CD14-positive monocyte (primary cell): ENCODE data around the gene TERT. TPM values are rescaled to one million over a fixed set of nuclear protein-coding genes. Genes with fewer than 3 reads are reported as not detected.
"Not testable (repeated sequence)": the region's sequence is repeated elsewhere in the genome, so short reads cannot be mapped to it uniquely, and the experiment has no call there.

ENCODE experiments used
- DNase-seq, 3 donors: peaks; one replicate each; pipeline ENCODE4 v3.0.0-alpha.2; 2011 to 2022
- H2AFZ ChIP-seq: 2 replicates; pipeline ENCODE4 v1.6.0; 2012; ENCODE audit warnings: mild to moderate bottlenecking, low read depth, low read length, inconsistent platforms; ENCODE audit not compliant: insufficient read depth, poor library complexity, severe bottlenecking
- H3K27ac ChIP-seq, 2 donors: 1 replicate in 1 of 2; 2 replicates in 1 of 2; pipeline ENCODE4 v1.5.1; 2012 to 2013; ENCODE audit warnings: low read length in 2 of 2, control low read depth in 1 of 2, inconsistent platforms in 1 of 2, low read depth in 1 of 2, mild to moderate bottlenecking in 1 of 2
- H3K27me3 ChIP-seq, 2 donors: one replicate each; pipeline versions ENCODE4 v1.6.0 to v1.6.1; 2011 to 2013; ENCODE audit warnings: low read length in 2 of 2; ENCODE audit not compliant: control insufficient read depth in 2 of 2, insufficient read depth in 2 of 2
- H3K36me3 ChIP-seq, 2 donors: replicated peaks in 1 of 2; 1 replicate in 1 of 2; 2 replicates in 1 of 2; pipeline versions ENCODE4 v1.5.1 to v1.6.1; 2012 to 2013; ENCODE audit warnings: low read length in 2 of 2, control low read depth in 1 of 2, inconsistent platforms in 1 of 2, mild to moderate bottlenecking in 1 of 2; ENCODE audit not compliant: insufficient read depth in 2 of 2, control insufficient read depth in 1 of 2
- H3K4me1 ChIP-seq, 2 donors: 1 replicate in 1 of 2; 2 replicates in 1 of 2; pipeline versions ENCODE4 v1.5.1 to v1.6.1; 2012 to 2013; ENCODE audit warnings: low read length in 2 of 2, control low read depth in 1 of 2, inconsistent platforms in 1 of 2, mild to moderate bottlenecking in 1 of 2, moderate library complexity in 1 of 2; ENCODE audit not compliant: insufficient read depth in 2 of 2, control insufficient read depth in 1 of 2
- H3K4me2 ChIP-seq: replicated peaks from 2 replicates; pipeline ENCODE3; 2012; ENCODE audit warnings: low read length, moderate library complexity, mild to moderate bottlenecking; ENCODE audit not compliant: poor library complexity, severe bottlenecking; ENCODE audit errors: extremely low read depth
- H3K4me3 ChIP-seq, 3 experiments: fragments of 200-600 bp in 1 of 3; sonication (generic) in 1 of 3; replicated peaks in 1 of 3; 1 replicate in 2 of 3; 2 replicates in 1 of 3; pipeline ENCODE4 v1.5.1; 2011 to 2013; ENCODE audit warnings: low read length in 3 of 3, mild to moderate bottlenecking in 3 of 3, control low read depth in 2 of 3, low read depth in 2 of 3, inconsistent platforms in 1 of 3, moderate library complexity in 1 of 3
- H3K79me2 ChIP-seq: 2 replicates; pipeline ENCODE4 v1.6.0; 2012; ENCODE audit warnings: mild to moderate bottlenecking, control low read depth, inconsistent platforms, low read length, moderate library complexity; ENCODE audit not compliant: insufficient read depth
- H3K9ac ChIP-seq: 2 replicates; pipeline ENCODE4 v1.6.0; 2017; ENCODE audit warnings: low read length, mild to moderate bottlenecking; ENCODE audit not compliant: insufficient read depth, poor library complexity, severe bottlenecking
- H3K9me3 ChIP-seq, 2 donors: replicated peaks in 1 of 2; 1 replicate in 1 of 2; 2 replicates in 1 of 2; pipeline versions ENCODE4 v1.5.1 to v1.6.1; 2012 to 2013; ENCODE audit warnings: low read length in 2 of 2, control low read depth in 1 of 2; ENCODE audit not compliant: control insufficient read depth in 1 of 2, insufficient read depth in 1 of 2
- H4K20me1 ChIP-seq: 2 replicates; pipeline ENCODE4 v1.6.0; 2012; ENCODE audit warnings: mild to moderate bottlenecking, low read length, control low read depth, moderate library complexity; ENCODE audit not compliant: insufficient read depth
- H3K27ac Mint-ChIP-seq, 7 donors: one replicate each; pipeline ENCODE4 v1.8.0; 2020; ENCODE audit warnings: mild to moderate bottlenecking in 7 of 7, mixed read lengths in 7 of 7, moderate library complexity in 6 of 7, inconsistent platforms in 2 of 7
- H3K27me3 Mint-ChIP-seq, 3 donors: one replicate each; pipeline ENCODE4 v1.8.0; 2021 to 2022; ENCODE audit warnings: low read depth in 3 of 3, mild to moderate bottlenecking in 3 of 3, mixed read lengths in 3 of 3, moderate library complexity in 3 of 3, inconsistent platforms in 1 of 3
- H3K36me3 Mint-ChIP-seq, 2 donors: one replicate each; pipeline ENCODE4 v1.8.0; 2020; ENCODE audit warnings: mixed read lengths in 2 of 2, inconsistent platforms in 1 of 2, mild to moderate bottlenecking in 1 of 2
- H3K4me1 Mint-ChIP-seq: one replicate; pipeline ENCODE4 v1.8.0; 2020; ENCODE audit warnings: mild to moderate bottlenecking, mixed read lengths
- H3K4me3 Mint-ChIP-seq, 2 donors: one replicate each; pipeline ENCODE4 v1.8.0; 2020; ENCODE audit warnings: mild to moderate bottlenecking in 2 of 2, mixed read lengths in 2 of 2, moderate library complexity in 1 of 2
- H3K9me3 Mint-ChIP-seq, 7 donors: one replicate each; pipeline ENCODE4 v1.8.0; 2020 to 2022; ENCODE audit warnings: mixed read lengths in 7 of 7, mild to moderate bottlenecking in 6 of 7, moderate library complexity in 6 of 7, inconsistent platforms in 2 of 7
- whole genome bisulfite sequencing: methylation state at CpG from one replicate; pipeline ENCODE4 v1.1.5; 2013; ENCODE audit warnings: missing lambda C conversion rate; ENCODE audit not compliant: insufficient coverage; 5-methylcytosine and 5-hydroxymethylcytosine counted together
- intact Hi-C, 2 donors: fragments of 100-400 bp; cut with micrococcal nuclease; formaldehyde crosslinking; loops; one replicate each; pipeline versions ENCODE4 v1.15.0 to v1.15.1; 2023
- polyA plus RNA-seq, 3 donors: library from polyadenylated mRNA; depleted of rRNA in 1 of 3; unstranded in 2 of 3; stranded (reverse) in 1 of 3; fragments of 300-500 nt in 2 of 3; fragments of >200 nt in 1 of 3; fragmentation: Illumina TruSeq in 2 of 3; gene quantifications; 1 replicate in 2 of 3; 2 replicates in 1 of 3; pipeline ENCODE4 v1.2.3, GENCODE V29; 2012 to 2021
- TF ChIP-seq, protein P1 (sequence below): fragments of 200-600 bp; IDR thresholded peaks from one replicate; pipeline ENCODE4 v1.8.0; 2022; ENCODE audit warnings: antibody characterized with exemption, mild to moderate bottlenecking

TERT gene
- polyA plus RNA-seq, 3 donors = not detected

DNA sequence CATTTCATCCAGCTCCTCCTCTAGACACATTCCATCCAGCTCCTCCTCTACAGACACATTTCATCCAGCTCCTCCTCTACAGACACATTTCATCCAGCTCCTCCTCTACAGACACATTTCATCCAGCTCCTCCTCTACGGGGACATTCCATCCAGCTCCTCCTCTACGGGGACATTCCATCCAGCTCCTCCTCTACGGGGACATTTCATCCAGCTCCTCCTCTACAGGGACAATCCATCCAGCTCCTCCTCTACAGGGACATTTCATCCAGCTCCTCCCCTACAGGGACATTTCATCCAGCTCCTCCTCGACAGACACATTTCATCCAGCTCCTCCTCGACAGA lies 31.6 kb upstream of the TERT start:
- intact Hi-C loops, H3K4me1 ChIP-seq, H3K27me3 ChIP-seq, H3K27me3 Mint-ChIP-seq, H2AFZ ChIP-seq, H3K4me3 ChIP-seq, H3K79me2 ChIP-seq, DNase-seq, H3K9me3 ChIP-seq, H3K9ac ChIP-seq, H3K4me2 ChIP-seq, H3K27ac ChIP-seq, H3K4me1 Mint-ChIP-seq, H3K9me3 Mint-ChIP-seq: not testable (repeated sequence)
- Mint-ChIP-seq H3K36me3 (peaks cover 68 to 71% of the 10 kb centered on the region in 2 donors), H3K27ac (peak overlapping the region in 2 of 7 donors; percentile 31 to 39), H3K4me3 (peak overlapping the region in 1 of 2 donors; percentile 14)
- 94% methylated on average over 5 of the region's 5 CpGs for WGBS
- peaks cover 16% of the 10 kb centered on the region for H4K20me1 ChIP-seq
- H3K36me3 ChIP-seq = peaks cover 66 to 82% of the 10 kb centered on the region in 2 donors

DNA sequence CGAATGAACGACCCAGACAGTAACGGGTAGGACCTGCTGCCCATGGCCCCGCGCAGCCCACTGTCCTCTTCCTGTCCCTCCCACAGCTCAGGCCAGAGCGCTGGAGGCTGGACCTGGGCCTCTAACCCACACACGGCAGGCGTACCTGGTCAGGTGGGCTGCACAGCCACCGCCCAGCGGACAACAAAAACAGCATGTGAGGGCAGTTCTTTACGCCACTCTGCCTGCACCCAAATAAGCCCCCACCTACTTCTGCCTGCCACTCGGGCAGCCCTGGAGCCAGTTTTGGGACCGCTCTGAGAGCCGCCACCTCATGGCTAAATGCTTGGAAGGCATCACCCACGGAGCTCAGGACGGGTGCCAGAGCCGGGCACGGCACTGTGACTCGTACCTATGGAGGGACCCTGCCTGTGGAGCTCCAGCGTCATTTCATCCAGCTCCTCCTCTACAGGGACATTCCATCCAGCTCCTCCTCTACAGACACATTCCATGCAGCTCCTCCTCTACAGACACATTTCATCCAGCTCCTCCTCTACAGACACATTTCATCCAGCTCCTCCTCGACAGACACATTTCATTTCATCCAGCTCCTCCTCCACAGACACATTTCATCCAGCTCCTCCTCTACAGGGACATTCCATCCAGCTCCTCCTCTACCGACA lies 31.1 kb upstream of the TERT start:
- Histone ChIP-seq H3K4me3 (no peak overlapping the region), H3K36me3 (peaks cover 66 to 82% of the 10 kb centered on the region in 2 donors), H3K4me1 (no peaks in the 10 kb centered on the region), H3K9ac (no peak overlapping the region), H3K79me2 (no peaks in the 10 kb centered on the region), H3K27me3 (no peaks in the 10 kb centered on the region), H3K27ac (no peak overlapping the region), H3K9me3 (no peaks in the 10 kb centered on the region), H3K4me2 (no peak overlapping the region), H2AFZ (no peak overlapping the region), H4K20me1 (peaks cover 16% of the 10 kb centered on the region)
- no peak overlapping the region for H3K4me3 Mint-ChIP-seq
- H3K9me3 Mint-ChIP-seq = no peaks in the 10 kb centered on the region
- H3K4me1 Mint-ChIP-seq = no peaks in the 10 kb centered on the region
- H3K27ac Mint-ChIP-seq = peak overlapping the region in 1 of 7 donors; percentile 39
- intact Hi-C loops = no loop called here
- no peak for DNase-seq
- TF ChIP-seq, protein P1, sequence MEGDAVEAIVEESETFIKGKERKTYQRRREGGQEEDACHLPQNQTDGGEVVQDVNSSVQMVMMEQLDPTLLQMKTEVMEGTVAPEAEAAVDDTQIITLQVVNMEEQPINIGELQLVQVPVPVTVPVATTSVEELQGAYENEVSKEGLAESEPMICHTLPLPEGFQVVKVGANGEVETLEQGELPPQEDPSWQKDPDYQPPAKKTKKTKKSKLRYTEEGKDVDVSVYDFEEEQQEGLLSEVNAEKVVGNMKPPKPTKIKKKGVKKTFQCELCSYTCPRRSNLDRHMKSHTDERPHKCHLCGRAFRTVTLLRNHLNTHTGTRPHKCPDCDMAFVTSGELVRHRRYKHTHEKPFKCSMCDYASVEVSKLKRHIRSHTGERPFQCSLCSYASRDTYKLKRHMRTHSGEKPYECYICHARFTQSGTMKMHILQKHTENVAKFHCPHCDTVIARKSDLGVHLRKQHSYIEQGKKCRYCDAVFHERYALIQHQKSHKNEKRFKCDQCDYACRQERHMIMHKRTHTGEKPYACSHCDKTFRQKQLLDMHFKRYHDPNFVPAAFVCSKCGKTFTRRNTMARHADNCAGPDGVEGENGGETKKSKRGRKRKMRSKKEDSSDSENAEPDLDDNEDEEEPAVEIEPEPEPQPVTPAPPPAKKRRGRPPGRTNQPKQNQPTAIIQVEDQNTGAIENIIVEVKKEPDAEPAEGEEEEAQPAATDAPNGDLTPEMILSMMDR = no peak
- peaks cover 68 to 73% of the 10 kb centered on the region in 2 donors for H3K36me3 Mint-ChIP-seq
- no peaks in the 10 kb centered on the region for H3K27me3 Mint-ChIP-seq
- WGBS = 93% methylated on average over 22 of the region's 22 CpGs
